HFF-Myc (cell line): ENCODE data around the gene LHPP.
"Not testable (repeated sequence)": the region's sequence is repeated elsewhere in the genome, so short reads cannot be mapped to it uniquely, and the experiment has no call there.

Experiments used
- DNase-seq: peaks from one replicate; pipeline ENCODE4 v3.0.0-alpha.2; 2011; ENCODE audit warnings: low read depth; ENCODE audit errors: extremely low read depth
- H3K4me3 ChIP-seq: replicated peaks from 2 replicates; pipeline ENCODE4 v1.5.1; 2011; ENCODE audit warnings: low read depth, mild to moderate bottlenecking, control low read depth, low read length
- CTCF ChIP-seq: IDR thresholded peaks from 2 replicates; pipeline ENCODE4 v1.5.1; 2012; ENCODE audit warnings: mild to moderate bottlenecking, low read depth, low read length, control low read depth; ENCODE audit errors: missing control alignments

The LHPP gene

GRCh38 chr10:124546055-124546369 is 84.4 kb downstream of the LHPP start:
- no peak for DNase-seq
- TF ChIP-seq CTCF: no peak
- no peak overlapping the region for H3K4me3 ChIP-seq

- H3K4me3 ChIP-seq: no peak overlapping the region
- DNase-seq: no peak
- TF ChIP-seq CTCF: no peak
These were observed 85.5 kb downstream of the LHPP start for GRCh38 chr10:124546957-124547646.

GRCh38 chr10:124547647-124548168 is 86.1 kb downstream of the LHPP start:
- TF ChIP-seq CTCF: no peak
- H3K4me3 ChIP-seq: no peak overlapping the region
- no peak for DNase-seq

- not testable (repeated sequence) for H3K4me3 ChIP-seq, DNase-seq
These were observed 87.5 kb downstream of the LHPP start for GRCh38 chr10:124549171-124549570.

- DNase-seq: no peak
- H3K4me3 ChIP-seq: no peak overlapping the region
- TF ChIP-seq CTCF: no peak
These were observed 88.8 kb downstream of the LHPP start for GRCh38 chr10:124550293-124551034.

- H3K4me3 ChIP-seq: no peak overlapping the region
- no peak for DNase-seq
- TF ChIP-seq CTCF: no peak
These were observed 89.5 kb downstream of the LHPP start for GRCh38 chr10:124551097-124551496.

GRCh38 chr10:124551755-124552154 is 90.1 kb downstream of the LHPP start:
- no peak for DNase-seq
- H3K4me3 ChIP-seq: no peak overlapping the region
- TF ChIP-seq CTCF: no peak
